HG02981 (cell line): ENCODE measurements around the gene RNF123.

ENCODE experiments used
- ATAC-seq: cut with Tn5 transposase; IDR thresholded peaks from one replicate; pipeline ENCODE4 v1.9.1; 2021; ENCODE audit warnings: mild to moderate bottlenecking, moderate library complexity; ENCODE audit not compliant: unreplicated experiment

RNF123 gene

DNA sequence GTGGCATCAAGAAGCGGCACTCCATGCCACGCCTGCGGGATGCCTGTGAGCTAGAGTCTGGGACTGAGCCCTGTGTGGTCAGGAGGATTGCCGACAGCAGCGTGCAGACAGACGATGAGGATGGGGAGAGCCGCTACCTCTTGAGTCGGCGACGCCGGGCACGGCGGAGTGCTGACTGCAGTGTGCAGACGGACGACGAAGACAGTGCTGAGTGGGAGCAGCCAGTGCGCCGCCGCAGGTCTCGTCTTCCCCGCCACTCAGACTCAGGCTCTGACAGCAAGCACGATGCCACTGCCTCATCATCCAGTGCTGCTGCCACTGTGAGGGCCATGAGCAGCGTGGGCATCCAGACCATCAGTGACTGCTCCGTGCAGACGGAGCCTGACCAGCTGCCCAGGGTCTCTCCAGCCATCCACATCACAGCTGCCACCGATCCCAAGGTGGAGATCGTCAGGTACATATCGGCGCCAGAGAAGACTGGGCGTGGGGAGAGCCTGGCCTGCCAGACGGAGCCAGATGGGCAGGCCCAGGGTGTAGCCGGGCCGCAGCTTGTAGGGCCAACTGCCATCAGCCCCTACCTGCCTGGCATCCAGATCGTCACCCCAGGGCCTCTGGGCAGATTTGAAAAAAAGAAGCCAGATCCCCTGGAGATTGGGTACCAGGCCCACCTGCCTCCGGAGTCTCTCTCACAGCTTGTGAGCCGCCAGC lies 32.0 kb upstream of the RNF123 start:
- no peak for ATAC-seq

- no peak for ATAC-seq
Measured at GRCh38 chr3:49658711-49659110, 30.6 kb upstream of the RNF123 start.

DNA sequence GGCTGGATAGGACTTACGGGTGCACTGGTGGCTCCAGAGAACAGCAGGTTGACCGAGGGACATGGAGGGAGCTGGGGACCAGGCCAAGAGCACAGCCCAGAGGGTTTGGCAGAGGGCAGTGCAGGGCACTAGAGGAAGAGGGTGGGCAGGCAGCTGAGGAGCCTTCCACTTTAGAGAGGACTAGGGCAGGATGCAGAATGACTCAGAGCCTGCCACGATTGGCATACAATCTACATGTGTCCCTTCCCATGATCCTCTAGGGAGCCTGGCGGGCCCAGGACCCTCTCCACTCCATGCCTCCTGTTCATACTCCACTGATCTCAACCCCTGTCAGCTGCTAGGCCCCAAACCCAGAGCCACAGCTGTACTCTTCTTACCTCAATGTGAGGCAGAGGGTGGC lies 29.6 kb upstream of the RNF123 start:
- no peak for ATAC-seq

DNA sequence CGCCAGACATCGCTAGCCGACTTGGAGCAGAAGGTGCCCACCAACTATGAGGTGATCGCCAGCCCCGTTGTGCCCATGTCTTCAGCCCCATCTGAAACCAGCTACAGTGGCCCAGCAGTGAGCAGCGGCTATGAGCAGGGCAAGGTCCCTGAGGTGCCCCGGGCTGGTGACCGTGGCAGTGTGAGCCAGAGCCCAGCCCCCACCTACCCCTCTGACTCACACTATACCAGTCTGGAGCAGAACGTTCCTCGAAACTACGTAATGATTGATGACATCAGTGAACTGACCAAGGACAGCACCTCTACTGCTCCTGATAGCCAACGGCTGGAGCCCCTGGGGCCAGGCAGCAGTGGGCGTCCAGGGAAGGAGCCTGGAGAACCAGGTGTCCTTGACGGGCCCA lies 28.1 kb upstream of the RNF123 start:
- ATAC-seq: no peak

DNA sequence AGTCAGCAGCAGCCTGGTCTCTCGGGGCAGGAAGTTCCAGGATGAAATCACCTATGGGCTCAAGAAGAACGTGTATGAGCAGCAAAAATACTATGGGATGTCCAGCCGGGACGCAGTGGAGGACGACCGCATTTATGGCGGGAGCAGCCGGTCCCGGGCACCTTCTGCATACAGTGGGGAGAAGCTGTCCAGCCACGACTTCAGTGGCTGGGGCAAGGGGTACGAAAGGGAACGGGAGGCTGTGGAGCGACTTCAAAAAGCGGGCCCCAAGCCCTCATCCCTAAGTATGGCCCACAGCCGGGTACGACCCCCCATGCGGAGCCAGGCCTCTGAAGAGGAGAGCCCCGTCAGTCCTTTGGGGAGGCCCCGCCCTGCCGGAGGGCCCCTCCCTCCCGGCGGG lies 27.3 kb upstream of the RNF123 start:
- no peak for ATAC-seq

DNA sequence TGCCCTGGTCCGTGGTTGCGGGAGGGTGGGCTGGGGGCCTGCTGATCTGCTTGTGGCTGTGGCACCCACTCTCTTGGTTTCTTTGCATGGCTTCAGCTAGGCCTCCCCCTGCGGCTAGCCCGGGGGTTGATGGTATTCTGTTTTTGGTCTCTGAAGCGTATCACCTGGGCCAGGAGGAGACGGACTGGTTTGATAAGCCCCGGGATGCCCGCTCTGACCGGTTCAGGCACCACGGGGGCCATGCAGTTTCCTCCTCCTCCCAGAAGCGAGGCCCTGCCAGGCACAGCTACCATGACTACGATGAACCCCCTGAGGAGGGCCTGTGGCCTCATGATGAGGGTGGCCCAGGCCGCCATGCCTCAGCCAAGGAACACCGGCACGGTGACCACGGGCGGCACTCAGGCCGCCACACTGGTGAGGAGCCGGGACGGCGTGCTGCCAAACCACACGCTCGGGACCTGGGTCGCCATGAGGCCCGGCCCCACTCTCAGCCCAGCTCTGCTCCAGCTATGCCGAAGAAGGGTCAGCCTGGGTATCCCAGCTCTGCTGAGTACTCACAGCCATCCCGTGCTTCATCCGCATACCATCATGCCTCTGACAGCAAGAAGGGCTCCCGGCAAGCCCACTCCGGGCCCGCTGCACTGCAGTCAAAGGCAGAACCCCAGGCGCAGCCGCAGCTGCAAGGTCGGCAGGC lies 26.5 kb upstream of the RNF123 start:
- no peak for ATAC-seq

- ATAC-seq: no peak
Measured at GRCh38 chr3:49663831-49664230, 25.5 kb upstream of the RNF123 start.

GRCh38 chr3:49664300-49664699 lies 25.1 kb upstream of the RNF123 start:
- ATAC-seq: no peak

- no peak for ATAC-seq
Measured at GRCh38 chr3:49665822-49666519, 23.4 kb upstream of the RNF123 start.

GRCh38 chr3:49666592-49666991 lies 22.8 kb upstream of the RNF123 start:
- ATAC-seq: no peak

DNA sequence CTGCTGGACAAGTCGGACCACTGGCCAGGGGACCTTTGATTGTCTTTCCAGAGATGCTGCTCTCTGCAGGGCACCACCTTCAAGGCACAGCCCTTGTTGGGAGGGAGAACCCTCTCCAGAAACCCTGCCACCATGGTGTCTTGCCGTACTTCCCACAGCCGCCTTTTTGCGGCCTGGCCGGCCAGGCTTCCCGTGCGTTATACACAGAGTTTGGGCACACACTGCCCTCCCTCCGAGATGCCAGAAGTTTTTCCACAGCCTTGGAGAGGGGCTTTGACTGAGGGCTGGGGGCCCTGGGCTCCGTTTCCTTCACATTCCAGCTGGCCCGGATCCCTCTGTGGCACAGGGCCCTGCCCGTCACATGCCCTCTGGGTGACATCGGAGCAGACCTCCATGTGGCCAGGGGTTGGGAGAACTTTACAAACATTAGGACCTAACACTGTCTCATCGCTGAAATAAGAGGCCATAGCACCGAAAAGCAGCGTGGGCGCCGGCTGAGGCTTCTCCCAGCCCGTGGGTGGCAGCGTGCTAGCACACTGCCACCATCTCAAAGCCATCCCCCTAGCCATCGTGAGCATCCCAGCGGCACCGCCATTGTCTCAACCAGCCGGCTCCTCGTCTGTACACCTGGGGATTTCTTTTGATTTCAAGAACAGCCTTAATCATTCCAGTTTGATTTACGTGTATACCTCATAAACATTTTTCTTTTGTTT lies 21.5 kb upstream of the RNF123 start:
- no peak for ATAC-seq

DNA sequence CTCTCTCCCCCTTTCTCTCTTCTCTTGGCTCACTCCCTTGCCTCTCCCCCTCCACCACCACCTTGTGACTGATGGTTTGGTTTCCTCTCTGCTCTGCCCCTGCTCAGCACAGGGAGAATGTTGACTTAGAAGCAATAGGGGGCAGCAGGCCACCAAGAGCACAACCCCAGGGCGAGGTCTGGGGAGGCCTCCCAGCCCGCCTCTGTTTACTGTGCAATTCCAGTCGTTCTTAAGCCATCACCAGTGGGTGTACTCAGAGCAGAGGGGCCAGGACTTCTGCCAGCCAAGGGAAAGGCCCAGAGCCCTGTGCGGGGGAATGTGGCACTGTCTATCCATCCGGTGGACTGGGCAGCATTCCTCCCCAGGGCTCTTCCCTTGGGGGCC lies 21.0 kb upstream of the RNF123 start:
- no peak for ATAC-seq

GRCh38 chr3:49668861-49669260 lies 20.5 kb upstream of the RNF123 start:
- ATAC-seq: no peak

- ATAC-seq: no peak
Measured at GRCh38 chr3:49669352-49669751, 20.0 kb upstream of the RNF123 start.

- no peak for ATAC-seq
Measured at GRCh38 chr3:49670940-49671290, 18.4 kb upstream of the RNF123 start.

DNA sequence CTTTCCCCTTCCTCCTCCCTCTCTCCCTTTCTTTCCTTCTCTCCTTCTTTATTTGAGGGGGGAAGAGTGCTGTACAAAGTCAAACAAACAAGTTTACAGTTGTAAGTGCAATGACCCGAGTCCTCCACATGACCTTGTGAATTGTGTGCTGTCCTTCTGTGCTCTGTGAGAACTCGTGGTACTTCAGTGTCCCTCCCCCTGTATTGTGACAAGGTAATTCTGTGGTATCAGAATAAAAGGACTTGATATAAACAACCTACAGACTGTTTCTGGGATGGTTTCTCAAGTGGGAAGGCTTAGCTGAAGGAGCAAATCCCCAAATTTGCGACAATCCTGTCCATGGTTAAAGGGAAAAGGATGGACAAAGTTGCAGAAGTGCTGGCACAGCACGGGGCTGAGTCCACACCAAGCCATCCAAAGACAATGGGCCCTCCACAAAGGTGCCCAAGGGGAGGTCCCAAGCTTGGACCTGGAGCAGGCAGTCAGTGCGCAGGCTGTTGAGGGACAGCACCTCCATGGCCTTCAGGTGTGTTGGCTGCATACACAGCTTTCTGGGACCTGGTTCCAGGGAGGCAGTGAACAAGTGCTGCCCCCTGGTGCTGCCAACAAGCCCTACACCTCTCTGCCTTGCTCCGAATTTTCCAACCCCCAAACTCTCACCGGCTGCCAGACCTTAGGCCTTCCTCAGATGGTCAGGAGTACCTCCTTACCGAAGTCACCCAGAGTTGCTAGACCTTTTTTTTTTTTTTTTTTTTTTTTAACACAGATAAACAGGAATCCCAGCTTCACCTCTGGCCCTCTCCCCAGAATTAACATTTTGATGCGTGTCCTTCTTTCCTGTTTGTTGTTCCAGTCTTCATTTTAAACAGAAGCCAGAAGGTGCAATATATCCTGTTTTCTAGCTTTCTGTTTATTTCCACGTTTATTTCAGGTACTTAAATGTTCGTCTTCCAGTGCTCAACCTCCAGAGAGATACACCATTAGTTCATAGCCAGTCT lies 17.8 kb upstream of the RNF123 start:
- ATAC-seq: no peak

DNA sequence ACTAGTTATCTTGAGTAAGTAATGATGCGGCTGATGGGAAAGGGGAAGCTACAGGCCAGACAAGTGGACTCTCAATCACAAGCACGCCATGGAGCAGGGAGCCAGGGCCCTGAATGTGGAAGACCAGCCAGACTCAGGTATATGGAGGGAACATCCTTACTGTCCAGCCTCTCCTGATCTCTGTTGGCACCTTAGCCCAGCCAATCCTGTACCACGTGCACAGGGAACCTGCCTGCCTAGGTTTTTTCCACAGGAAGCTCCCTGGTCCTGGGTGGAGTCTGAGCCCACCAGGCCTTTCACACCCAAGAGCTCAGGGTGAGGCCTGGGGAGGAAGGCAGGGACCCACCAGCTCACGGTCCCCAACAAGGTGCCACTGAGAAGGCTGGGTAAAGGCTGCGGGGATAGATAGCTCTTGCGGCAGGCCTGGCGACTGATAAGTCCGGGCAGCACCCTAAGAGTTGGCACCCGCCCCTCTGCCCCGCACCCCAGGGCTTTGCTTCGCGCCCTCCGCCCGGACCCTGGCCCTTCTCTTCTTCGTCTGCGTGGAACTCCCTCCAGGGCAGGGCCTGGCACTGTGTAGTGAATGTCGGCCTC lies 16.1 kb upstream of the RNF123 start:
- ATAC-seq: no peak

GRCh38 chr3:49673715-49674496 lies 15.5 kb upstream of the RNF123 start, which contains the start of gene APEH:
Gene APEH, plus strand, starts transcription at chr3:49674351. Its CDS starts 51 bp downstream, at chr3:49674402.
- peak; percentile 77 for ATAC-seq

DNA sequence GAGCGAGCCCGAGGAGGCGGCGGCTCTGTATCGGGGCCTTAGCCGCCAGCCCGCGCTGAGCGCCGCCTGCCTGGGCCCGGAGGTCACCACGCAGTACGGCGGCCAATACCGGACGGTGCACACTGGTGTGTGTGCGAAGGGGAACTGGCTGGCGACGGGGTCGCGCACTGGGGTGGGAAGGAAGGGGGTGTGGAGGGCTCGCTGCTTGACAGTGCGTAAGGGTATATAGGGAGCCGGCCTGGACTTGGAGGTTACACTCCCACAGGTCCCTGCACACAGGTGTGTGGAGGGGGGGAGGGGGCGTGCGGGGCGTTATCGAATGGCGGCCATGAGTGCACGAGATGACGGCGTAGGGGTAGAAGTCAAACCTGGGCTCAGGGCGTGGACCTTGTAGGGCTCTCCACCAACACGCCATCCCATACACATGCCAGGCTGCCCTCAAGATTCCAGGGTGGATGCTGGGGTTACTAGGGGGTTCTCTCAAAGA lies 14.8 kb upstream of the RNF123 start:
- peak; percentile 10 for ATAC-seq
